Esophagus muscularis mucosa (tissue), 4 donors: ENCODE data around the gene GALNS. TPM values are rescaled to one million over a fixed set of nuclear protein-coding genes. Genes with fewer than 3 reads are reported as not detected.

Experiments used
- DNase-seq: peaks from one replicate; pipeline ENCODE4 v3.0.0-alpha.2; 2017; ENCODE audit errors: extremely low spot score
- H3K27ac ChIP-seq, 4 donors: fragments of 200-600 bp; sonication (generic); replicated peaks in 1 of 4; 1 replicate in 3 of 4; 2 replicates in 1 of 4; pipeline ENCODE4 v1.5.1; 2016 to 2019; ENCODE audit warnings: mild to moderate bottlenecking in 1 of 4
- H3K27me3 ChIP-seq, 4 donors: fragments of 200-600 bp; sonication (generic); one replicate each; pipeline versions ENCODE4 v1.5.1 to v1.6.0; 2016 to 2019
- H3K36me3 ChIP-seq, 4 donors: fragments of 200-600 bp; sonication (generic); one replicate each; pipeline ENCODE4 v1.5.1; 2016 to 2019
- H3K4me1 ChIP-seq, 4 donors: fragments of 200-600 bp; sonication (generic); one replicate each; pipeline ENCODE4 v1.5.1; 2016 to 2019
- H3K4me3 ChIP-seq, 4 donors: fragments of 200-600 bp; sonication (generic); 1 replicate in 2 of 4; 2 replicates in 2 of 4; pipeline ENCODE4 v1.5.1; 2016 to 2019; ENCODE audit warnings: mild to moderate bottlenecking in 4 of 4, moderate library complexity in 1 of 4
- H3K9me3 ChIP-seq, 4 donors: fragments of 200-600 bp; sonication (generic); 1 replicate in 3 of 4; 2 replicates in 1 of 4; pipeline ENCODE4 v1.5.1; 2016 to 2019
- CTCF ChIP-seq, 3 experiments: fragments of 200-600 bp in 2 of 3; fragments of 450-650 bp in 1 of 3; sonication (generic) in 2 of 3; IDR thresholded peaks; one replicate each; pipeline ENCODE4 v1.5.1; 2017 to 2019; ENCODE audit warnings: antibody characterized with exemption in 3 of 3, mild to moderate bottlenecking in 2 of 3, moderate library complexity in 1 of 3
- EP300 ChIP-seq: sonication (generic); formaldehyde crosslinking; IDR thresholded peaks from one replicate; pipeline ENCODE4 v1.6.1; 2017; ENCODE audit warnings: antibody characterized with exemption
- POLR2A ChIP-seq: fragments of 450-650 bp; IDR thresholded peaks from one replicate; pipeline ENCODE4 v1.6.1; 2017; ENCODE audit warnings: antibody characterized with exemption, moderate library complexity, mild to moderate bottlenecking, low read depth
- POLR2AphosphoS5 ChIP-seq, 2 donors: sonication (generic); formaldehyde crosslinking; IDR thresholded peaks; one replicate each; pipeline ENCODE4 v1.6.1; 2017; ENCODE audit warnings: antibody characterized with exemption in 2 of 2
- WGBS: methylation state at CpG from one replicate; pipeline ENCODE4 v1.1.5; 2018; 5-methylcytosine and 5-hydroxymethylcytosine counted together
- intact Hi-C: fragments of 100-400 bp; cut with DNase I; formaldehyde crosslinking; loops from one replicate; pipeline ENCODE4 v1.15.1; 2023
- total RNA-seq, 4 donors: library from RNA; depleted of rRNA; stranded (reverse); fragments of >200 nt; gene quantifications; one replicate each; pipeline versions ENCODE4 v1.1.0 to v1.2.1, GENCODE V29; 2016

GALNS gene
- total RNA-seq, 4 donors from 2014 or later, result 9.5 to 19.1 (median 11.0) TPM

GRCh38 chr16:88814144-88814502, 42.6 kb downstream of the GALNS start:
- Histone ChIP-seq H3K4me3 (no peak overlapping the region), H3K36me3 (peaks cover 0 to 19% (median 9%) of the 10 kb centered on the region in 4 donors), H3K27ac (no peak overlapping the region), H3K27me3 (no peaks in the 10 kb centered on the region), H3K9me3 (no peaks in the 10 kb centered on the region), H3K4me1 (peaks cover 26 to 42% (median 40%) of the 10 kb centered on the region in 4 donors)
- intact Hi-C loops, result loop anchor here (10.0 kb wide), 1 partner anchor 361 kb away; the partner anchor contains the start of gene CDH15
- no peak for TF ChIP-seq POLR2A
- no peak for TF ChIP-seq EP300
- TF ChIP-seq CTCF (IDR thresholded peaks at IDR 0.05), result no peak
- TF ChIP-seq POLR2AphosphoS5 (IDR thresholded peaks at IDR 0.05), result no peak
- no peak for DNase-seq
- 83% methylated on average over 13 of the region's 13 CpGs for WGBS

GRCh38 chr16:88813269-88814143, 43.2 kb downstream of the GALNS start:
- TF ChIP-seq POLR2AphosphoS5 (IDR thresholded peaks at IDR 0.05), result no peak
- TF ChIP-seq POLR2A, result no peak
- no peak for TF ChIP-seq CTCF (IDR thresholded peaks at IDR 0.05)
- TF ChIP-seq EP300, result no peak
- peak overlapping the region in 1 of 4 donors; percentile 77 for H3K4me3 ChIP-seq
- no peaks in the 10 kb centered on the region for H3K27me3 ChIP-seq
- H3K4me1 ChIP-seq, result peaks cover 26 to 45% (median 40%) of the 10 kb centered on the region in 4 donors
- peak overlapping the region; percentile 86 to 97 (median 92) for H3K27ac ChIP-seq
- peaks cover 0 to 24% (median 15%) of the 10 kb centered on the region in 4 donors for H3K36me3 ChIP-seq
- intact Hi-C loops, result loop anchor here (2.0 to 10.0 kb wide), 2 partner anchors 43 to 361 kb away; partner anchors contain the start of genes CDH15, GALNS and TRAPPC2L
- WGBS, result 58% methylated on average over 20 of the region's 26 CpGs
- DNase-seq, result no peak
- no peaks in the 10 kb centered on the region for H3K9me3 ChIP-seq

GRCh38 chr16:88812513-88813268, 44.1 kb downstream of the GALNS start:
- TF ChIP-seq CTCF (IDR thresholded peaks at IDR 0.05), result peak in 2 of 3 experiments; percentile 3 to 6
- no peak for TF ChIP-seq POLR2A
- Histone ChIP-seq H3K36me3 (peaks cover 0 to 31% (median 23%) of the 10 kb centered on the region in 4 donors), H3K4me3 (peak overlapping the region; percentile 77 to 90 (median 81)), H3K27me3 (no peaks in the 10 kb centered on the region), H3K27ac (peak overlapping the region; percentile 86 to 97 (median 92)), H3K9me3 (no peaks in the 10 kb centered on the region), H3K4me1 (peaks cover 26 to 45% (median 40%) of the 10 kb centered on the region in 4 donors)
- intact Hi-C loops, result loop anchor here (2.0 to 10.0 kb wide), 2 partner anchors 44 to 362 kb away; partner anchors contain the start of genes CDH15, GALNS and TRAPPC2L
- DNase-seq, result no peak
- WGBS, result 50% methylated on average over 28 of the region's 37 CpGs

GRCh38 chr16:88811769-88812512, 44.8 kb downstream of the GALNS start, which contains the start of gene APRT:
Gene APRT, minus strand, starts transcription at chr16:88811928. Its CDS starts 29 bp downstream, at chr16:88811899.
- H3K36me3 ChIP-seq, result peaks cover 0 to 28% (median 24%) of the 10 kb centered on the region in 4 donors
- peak within 1 kb of the TSS; percentile 77 to 90 (median 81) for H3K4me3 ChIP-seq
- no peaks in the 10 kb centered on the region for H3K9me3 ChIP-seq
- H3K4me1 ChIP-seq, result peaks cover 26 to 45% (median 40%) of the 10 kb centered on the region in 4 donors
- peak; percentile 83 to 96 for TF ChIP-seq POLR2AphosphoS5 (IDR thresholded peaks at IDR 0.05)
- no peak for TF ChIP-seq EP300
- peak; percentile 20 to 44 (median 28) for TF ChIP-seq CTCF (IDR thresholded peaks at IDR 0.05)
- peak; percentile 33 for TF ChIP-seq POLR2A
- no CpG with 5 or more reads among the region's 84 CpGs for WGBS
- peak within 1 kb of the TSS; percentile 86 to 97 (median 92) for H3K27ac ChIP-seq
- DNase-seq, result peak; percentile 99
- no peaks in the 10 kb centered on the region for H3K27me3 ChIP-seq
- intact Hi-C loops, result loop anchor here (2.0 to 10.0 kb wide), 2 partner anchors 45 to 363 kb away; partner anchors contain the start of genes CDH15, GALNS and TRAPPC2L
